Activated CD4-positive, alpha-beta T cell treated with anti-CD3 and anti-CD28 coated beads for 24 hours (primary cell): ENCODE results near the gene HNRNPM.

Experiments
- DNase-seq, 2 donors: peaks; one replicate each; pipeline ENCODE4 v3.0.0-alpha.2; 2020; ENCODE audit warnings: low read depth in 2 of 2

Gene HNRNPM

DNA sequence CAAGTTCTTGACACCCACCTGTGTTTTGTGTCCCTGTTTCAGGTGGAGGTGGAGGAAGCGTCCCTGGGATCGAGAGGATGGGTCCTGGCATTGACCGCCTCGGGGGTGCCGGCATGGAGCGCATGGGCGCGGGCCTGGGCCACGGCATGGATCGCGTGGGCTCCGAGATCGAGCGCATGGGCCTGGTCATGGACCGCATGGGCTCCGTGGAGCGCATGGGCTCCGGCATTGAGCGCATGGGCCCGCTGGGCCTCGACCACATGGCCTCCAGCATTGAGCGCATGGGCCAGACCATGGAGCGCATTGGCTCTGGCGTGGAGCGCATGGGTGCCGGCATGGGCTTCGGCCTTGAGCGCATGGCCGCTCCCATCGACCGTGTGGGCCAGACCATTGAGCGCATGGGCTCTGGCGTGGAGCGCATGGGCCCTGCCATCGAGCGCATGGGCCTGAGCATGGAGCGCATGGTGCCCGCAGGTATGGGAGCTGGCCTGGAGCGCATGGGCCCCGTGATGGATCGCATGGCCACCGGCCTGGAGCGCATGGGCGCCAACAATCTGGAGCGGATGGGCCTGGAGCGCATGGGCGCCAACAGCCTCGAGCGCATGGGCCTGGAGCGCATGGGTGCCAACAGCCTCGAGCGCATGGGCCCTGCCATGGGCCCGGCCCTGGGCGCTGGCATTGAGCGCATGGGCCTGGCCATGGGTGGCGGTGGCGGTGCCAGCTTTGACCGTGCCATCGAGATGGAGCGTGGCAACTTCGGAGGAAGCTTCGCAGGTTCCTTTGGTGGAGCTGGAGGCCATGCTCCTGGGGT lies 41.0 kb downstream of the HNRNPM start:
- DNase-seq: no peak

DNA sequence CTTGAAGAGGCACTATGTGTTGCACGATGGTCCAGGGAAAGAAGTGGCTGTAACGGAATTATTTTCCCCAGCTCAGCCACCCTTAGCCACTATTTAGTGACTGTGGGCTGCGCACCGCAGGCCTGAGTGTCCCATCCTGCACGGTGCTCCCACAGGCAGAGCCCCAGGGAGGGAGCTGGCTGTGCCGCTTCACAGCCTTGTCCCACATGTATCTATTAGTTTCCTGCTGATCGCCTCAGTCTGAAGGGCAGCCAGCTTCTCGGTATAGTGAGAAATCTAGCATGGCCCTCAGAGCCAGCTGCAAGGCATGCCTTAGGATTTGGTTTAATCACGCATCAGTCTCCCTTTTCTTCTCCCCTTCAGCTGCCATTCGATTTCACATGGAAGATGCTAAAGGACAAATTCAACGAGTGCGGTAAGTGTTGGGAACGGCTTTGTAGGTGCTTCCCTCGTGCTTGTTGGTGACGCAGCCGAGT lies 41.9 kb downstream of the HNRNPM start:
- DNase-seq: no peak

DNA sequence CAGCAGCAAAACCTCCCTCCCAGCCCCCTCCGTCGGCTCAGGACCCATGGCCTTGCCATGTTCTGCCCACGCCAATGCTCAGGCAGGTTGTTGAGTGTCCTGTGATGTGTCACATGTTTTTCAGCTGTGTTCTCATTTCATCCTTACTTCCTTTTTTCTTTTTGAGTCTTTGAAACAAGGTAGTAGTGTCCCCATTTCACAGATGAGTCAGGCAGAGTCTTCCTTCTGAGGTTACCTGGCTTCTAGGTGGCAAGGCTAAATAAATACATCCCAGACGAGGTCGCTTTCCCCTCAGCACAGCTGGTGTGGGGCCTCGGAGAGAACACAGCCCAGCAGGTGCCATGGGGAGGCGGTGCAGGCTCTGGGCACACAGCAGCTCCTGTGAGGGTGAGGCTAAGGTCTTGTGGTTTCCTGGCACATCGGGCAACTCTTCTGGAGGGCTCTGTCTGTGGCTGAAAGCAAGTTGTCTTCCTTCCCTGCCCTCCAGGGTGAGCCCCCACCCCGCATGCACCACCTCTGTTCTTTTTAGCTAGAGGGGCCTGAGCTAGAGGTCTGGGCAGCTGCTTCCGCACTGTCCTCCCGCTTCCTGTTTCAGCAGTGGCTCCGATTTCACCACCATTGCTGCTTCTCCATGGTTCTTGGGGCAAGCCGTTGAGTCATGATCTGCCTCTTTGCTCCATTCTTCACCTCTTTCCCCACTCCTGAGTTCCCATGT lies 42.5 kb downstream of the HNRNPM start:
- peak in 1 of 2 donors; percentile 49 for DNase-seq

DNA sequence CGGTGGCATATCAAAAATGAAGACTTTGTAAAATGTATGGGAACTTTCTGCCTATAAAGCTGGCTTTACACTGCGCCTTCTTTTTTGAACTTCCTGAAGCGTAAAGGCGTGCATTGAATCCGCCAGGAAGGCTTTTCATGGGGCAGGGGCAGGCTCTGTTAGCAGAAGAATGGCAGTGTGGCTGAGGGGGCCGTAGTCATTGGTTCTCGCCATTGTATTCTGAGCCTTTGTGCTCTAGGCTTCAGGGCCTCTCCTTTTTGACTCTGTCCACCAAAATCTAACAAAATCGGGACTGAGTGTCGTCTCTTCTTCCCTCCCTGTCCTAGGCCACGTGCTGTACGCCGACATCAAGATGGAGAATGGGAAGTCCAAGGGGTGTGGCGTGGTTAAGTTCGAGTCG lies 43.6 kb downstream of the HNRNPM start:
- DNase-seq: no peak

DNA sequence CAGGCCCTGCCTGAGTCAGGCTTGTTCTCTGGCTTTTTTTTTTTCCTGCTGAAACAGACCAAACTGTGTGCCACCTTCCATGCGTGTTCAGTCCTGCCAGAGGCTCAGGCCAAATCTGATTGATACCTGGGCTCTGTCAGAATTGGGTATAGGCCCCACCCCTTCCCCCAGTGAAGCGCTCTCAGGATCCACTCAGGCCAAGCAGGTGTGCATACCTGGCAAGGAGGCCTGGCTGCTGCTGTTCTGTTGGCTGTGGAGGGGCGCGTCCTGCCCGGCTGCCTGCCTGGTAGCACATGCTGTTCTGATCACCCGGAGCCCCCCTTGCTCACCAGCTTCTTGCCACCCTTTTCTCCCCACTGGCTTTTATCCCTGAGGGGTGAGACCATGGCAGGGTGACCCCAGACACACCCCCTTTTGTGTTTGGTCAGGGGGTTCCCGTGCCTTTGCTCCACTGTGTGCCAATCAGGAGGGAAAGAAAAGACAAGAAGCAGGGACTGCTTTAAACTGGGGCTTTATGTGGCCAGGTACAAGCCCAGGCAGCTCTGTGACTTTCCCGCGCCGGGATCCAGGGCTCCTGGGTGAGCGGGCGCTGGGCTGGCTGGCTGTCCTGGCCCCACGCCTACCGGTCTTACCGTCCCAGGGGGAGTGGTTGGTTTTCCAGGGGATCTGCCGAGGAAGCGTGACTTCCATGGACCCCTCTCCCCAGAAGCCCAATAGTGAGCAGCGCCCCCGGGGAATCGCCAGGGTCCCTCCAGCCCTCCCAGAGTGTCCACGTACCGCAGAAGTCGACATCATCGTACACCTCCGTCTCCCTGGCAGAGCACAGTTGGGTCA lies 45.0 kb downstream of the HNRNPM start:
- DNase-seq: no peak

DNA sequence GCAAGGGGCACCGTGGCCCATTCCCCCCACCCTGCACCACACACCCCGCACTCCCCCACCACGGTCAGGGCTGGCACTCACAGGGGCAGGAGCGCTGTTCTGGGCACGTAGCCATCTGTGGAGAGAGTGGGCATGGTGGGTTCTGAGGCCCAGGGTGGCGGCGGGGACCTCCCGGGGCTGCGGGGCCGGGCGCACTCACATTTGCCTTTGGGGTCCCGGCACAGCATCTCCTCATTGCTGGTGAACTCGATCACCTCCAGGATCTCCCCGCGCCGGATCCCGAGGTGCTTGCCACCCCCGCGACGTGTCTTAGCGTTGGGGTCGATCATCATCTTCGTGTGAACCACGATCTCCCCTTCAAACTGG lies 45.6 kb downstream of the HNRNPM start:
- DNase-seq: no peak

DNA sequence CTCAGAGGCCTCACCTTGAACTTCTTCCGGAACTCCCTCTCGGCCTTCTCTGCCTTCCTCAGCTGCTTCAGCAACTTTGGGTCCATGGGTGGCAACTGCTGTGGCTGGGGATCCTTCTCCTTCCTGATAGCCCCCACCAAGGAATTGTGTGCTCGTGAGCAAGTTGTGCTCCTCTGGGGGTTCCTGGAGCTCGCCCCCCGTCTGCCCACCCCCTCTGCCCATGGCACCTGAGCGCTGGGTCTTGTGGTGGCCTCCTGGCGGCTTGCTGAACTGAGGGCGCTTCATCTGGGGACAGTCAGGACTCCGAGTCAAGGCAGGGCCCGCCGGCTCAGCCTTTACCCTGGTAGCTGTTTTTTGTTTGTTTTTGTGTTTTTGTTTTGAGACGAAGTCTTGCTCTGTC lies 46.1 kb downstream of the HNRNPM start:
- no peak for DNase-seq

DNA sequence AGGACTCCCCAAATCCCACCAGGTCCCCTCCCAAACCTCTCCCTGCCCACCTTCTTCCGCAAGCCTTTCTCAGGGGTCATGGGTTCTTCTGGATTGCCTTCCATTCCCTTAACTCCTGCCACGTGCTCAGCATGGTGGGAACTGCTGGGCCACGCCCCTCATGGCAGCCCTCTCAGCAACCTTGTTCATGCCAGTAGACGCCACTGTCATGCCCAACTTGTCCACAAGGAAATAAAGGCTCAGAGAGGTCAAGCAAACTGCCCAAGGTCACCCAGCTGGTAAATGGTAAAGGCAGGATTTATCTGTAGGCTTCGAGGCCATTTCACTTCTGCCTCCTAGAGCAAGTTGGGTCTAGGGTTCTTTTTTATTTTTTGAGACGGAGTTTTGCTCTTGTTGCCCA lies 46.8 kb downstream of the HNRNPM start:
- DNase-seq: no peak

DNA sequence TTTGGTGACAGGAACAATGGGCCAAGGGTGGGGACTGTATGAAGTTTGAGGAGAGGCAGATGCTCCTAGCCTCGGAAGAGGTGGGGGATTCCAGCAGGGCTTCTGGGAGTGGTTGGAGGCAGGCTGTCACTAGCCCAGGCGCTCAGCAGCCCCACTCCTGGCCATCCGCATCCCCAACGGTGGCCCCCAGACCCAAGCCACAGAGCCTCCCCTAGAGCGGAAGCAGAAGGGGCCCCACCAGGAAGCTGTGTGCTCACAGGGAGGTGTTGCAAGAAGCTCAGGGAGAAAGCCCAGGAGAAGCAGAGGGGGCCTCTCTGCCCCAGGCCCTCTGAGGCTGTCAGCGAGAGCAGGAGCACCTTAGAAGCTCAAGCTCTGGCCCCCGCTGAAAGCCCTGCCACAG lies 49.4 kb downstream of the HNRNPM start:
- DNase-seq: no peak

DNA sequence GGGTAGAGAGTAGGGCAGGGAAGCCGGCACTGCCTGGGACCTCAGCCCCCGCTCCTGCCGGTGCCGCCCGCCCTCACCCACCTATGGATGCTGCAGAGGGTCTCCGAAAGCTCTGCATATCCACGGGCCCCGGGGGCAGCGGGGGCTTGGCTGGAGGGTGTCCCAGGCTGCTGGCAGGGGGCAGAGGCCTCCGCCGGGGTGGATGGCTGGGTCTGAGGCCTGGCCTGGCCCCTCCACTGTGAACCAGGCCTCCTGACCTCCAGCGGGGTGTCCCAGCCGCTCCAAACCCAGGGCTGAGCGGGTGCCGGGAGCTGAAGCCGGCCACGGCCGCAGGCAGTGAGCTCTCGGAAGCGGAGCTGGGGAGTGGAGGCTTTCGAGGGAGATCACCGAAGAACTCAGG lies 53.5 kb downstream of the HNRNPM start:
- no peak for DNase-seq

DNA sequence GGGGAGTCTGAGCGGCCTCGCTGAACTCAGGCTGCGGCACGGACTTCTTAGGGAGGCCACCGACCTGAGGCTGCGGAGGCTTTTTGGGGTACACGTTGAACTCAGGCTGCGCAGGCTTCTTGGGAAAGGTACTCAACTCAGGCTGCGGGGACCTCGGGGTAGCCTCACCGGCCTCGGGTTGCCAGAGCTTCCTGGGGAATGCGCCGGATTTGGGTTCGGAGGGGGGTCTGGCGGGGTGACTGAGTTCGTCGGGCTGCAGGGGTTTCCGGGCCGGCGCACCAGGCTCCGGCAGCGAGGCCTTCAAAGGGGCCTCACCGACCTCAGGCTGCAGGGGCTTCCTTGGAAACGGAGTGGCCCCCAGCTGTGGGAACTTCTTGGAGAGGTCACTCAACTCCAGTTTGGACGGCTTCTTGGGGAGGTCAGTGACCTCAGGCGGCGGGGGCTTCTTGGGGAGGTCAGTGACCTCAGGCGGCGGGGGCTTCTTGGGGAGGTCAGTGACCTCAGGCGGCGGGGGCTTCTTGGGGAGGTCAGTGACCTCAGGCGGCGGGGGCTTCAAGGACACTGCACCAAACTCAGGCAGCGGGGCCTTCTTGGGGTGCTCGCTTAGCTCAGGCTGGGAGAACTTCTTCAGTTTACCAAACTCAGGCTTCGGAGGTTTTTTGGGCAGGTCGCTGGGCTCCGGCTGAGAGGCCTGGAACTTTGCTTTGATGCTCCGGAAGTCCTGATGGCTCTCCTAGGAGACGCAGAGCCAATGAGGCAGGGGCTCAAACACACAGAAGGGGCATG lies 54.5 kb downstream of the HNRNPM start:
- DNase-seq: no peak

DNA sequence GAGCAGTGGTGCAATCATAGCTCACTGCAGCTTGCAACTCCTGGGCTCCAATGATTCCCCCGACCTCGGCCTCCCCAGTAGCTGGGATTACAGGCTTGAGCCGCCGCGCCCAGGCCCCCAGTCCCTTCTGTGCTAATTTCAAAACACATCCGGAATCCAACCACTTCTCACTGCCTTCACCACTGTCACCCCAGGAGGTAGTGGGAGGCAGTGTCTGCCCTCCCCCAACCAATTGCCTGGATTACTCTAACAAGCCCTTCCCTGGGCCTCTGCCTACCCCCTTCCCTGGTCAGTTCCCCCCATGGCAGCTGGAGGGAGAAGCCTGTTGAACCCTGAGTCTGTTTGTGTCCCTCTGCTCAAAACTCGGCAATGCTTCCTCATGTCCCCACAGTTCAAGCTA lies 55.4 kb downstream of the HNRNPM start:
- no peak for DNase-seq

DNA sequence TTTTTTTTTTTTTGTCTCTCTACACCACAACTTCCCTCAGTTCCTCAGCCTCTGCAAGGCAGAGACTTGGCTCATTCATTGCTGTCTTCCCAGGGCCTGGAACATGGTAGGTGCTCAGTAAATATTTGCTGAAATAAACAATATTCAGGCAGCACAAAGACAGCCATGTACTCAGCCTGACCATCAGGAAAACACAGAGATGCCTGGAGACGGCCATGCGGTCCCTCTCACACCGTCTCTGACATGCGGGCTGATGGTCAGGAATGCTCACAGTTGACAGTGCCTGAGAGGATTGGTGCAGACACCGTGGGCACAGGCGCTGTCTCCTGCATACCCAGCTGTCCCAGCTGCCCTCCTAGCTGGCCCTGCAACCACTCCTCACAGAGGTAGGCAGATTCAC lies 56.7 kb downstream of the HNRNPM start:
- no peak for DNase-seq

DNA sequence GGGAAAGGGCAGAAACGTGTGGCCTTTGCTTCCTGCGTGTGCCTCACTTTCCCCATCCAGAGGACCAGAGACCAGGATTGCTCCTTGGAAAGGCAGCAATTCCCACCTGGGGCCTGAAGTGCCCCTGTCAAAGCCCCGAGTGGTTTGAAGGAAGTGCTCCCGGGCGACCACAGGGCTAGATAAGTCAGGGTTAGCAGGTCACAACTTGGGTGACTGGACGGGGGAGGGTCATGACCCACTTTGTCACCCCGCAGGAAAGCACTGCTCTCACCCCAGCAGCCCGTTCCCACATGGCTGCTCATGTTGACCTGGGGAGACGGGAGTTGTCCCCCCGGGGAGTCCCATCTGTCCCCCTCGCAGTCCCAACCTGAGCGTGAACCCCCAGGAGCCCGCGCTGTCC lies 57.2 kb downstream of the HNRNPM start:
- no peak for DNase-seq

DNA sequence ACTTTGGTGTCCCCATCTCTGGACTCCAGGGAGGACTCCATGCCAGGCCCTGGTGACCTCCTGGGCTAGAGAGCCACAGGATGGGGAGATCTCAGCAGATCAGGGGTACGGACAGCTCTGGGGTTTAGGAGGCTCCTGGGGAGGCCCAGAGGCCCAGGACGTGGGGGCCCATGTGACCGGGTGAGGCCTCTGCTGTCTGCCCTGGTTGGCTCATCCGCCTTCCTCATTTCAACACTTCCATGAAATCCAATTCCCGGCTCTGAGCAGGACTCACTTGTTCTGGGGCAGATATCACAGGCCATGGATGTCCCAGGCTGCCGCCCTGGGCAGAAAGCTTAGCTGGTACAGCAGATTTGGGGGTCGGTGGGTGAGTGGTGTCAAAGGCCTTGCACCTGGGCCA lies 58.7 kb downstream of the HNRNPM start:
- DNase-seq: no peak

DNA sequence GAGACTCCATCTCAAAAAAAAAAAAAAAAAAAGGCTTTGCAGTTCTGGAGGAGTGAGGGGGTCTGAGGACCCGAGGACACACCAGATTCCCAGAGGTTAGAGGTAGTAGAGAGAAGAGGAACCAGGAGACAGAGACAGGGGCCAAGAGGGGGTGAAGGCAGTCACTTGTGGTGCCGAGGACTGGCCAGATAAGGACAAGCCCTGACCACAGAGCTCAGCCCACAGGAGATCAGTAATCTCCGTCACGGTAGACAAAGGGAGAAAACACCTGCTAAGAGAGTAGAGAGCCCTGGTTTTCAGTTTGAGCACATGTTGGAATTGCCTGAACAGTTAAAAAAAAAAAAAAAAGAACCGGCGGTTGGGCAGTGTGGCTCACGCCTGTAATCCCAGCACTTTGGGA lies 59.4 kb downstream of the HNRNPM start:
- DNase-seq: no peak

DNA sequence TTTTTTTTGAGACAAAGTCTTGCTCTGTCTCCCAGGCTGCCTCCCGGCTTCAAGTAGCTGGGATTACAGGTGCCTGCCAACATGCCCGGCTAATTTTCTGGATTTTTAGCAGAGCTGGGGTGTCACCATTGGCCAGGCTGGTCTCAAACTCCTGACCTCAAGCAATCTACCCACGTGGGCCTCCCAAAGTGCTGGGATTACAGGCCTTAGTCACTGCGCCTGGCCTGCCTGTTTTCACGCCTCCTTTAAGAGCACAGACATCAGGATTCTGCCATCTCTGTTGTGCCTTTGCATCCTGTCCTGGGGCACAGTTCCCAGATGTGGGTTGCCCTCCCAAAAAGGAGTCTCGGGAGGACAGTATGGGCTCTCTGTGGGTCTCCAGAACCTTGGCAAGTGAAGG lies 60.1 kb downstream of the HNRNPM start:
- no peak for DNase-seq

DNA sequence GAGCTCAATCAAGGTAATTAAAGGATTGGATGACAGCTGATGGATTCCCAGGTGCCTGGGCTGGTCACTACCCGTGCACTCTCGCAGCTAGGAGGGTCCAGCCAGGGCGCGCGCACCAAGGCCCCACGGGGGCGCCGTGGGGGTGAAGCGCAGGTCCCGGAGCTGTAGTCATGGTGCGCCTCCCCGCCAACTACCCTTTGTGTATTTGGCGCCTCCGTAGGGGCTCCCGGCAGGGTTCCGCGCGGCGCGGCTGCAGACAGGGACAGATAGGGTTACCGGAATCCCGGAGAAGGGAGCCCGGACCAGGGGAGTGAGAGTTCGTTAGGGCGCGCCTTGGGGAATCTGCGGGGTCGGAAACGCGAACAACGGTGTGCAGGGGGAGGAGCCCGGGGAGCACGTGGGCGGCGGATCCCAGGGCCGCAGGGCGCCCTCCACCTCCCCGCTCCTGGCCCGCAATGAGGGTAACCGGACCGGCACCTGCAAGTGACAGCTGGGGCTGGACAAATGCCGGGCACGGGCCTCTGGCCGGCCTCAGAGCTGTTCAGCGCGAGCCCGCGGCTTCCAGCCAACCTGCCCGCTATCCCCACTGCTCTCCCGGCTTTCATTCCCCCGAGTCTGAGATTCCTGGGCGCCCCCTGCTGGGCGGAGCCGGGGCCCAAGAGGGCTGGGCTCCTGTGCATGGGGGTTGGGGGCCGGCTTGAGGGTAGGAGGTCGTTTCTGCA lies 61.1 kb downstream of the HNRNPM start:
- DNase-seq: peak; percentile 68 to 73

DNA sequence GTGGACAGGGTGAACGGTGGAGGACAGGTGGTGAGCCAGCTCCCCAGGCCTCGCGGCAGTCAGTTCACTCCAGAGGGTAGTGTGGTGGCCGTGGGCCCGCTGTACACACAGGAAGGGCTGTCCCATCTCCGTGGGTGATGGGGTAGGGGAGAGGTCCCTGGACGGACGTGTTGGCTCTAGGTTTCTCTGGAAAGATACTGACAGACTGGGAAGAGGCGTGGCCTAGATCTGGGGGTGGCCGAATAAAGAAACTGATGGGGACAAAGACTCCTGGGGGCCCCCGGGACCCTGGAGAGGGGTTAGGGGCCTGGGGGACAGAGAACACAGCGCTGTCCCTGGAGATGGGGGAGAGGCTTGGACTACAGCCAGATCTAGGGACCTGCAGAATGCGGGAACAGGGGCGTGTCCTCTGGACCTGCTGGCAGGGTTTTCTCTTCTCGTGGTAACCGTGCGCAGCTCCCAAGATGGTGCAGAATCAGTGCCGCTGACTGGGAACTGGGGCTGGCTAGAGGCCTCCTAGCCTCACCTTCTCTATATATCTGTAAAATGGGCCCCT lies 61.7 kb downstream of the HNRNPM start:
- no peak for DNase-seq

DNA sequence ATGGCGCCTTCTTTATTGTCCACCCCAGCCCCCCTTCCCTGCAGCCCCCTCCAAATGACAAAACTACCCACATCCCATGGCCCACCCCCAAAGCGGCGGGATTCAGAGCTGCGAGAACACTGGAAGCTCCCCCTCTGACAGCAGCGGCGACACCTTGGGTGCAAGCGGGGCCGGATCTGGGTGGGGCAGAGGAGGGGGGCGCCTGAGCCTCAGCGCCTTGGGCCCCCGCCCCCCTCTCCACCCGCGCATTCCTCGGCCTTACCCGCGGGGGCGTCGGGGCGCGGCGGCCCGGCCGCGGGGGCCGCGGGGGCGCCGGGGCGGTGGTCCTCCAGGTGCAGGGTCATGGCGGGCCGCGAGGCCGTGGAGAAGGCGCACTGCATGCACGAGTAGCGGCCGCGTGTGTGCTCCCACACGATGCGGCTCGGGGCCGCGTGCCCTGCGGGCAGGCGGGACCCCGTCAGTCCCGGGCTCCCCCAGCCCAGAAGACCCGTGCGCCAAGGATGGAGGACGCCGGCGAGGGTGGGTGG lies 65.9 kb downstream of the HNRNPM start:
- no peak for DNase-seq
